ENCODE results near the gene KLHL40. TPM values are rescaled to one million over a fixed set of nuclear protein-coding genes. Genes with fewer than 3 reads are reported as not detected.
A peak's percentile ranks its signal among the peaks of the same experiment; 100 is the strongest.

KLHL40 gene
- total RNA-seq, 1 experiment from 2014 or later = not detected

GRCh38 chr3:42664438-42664803 lies 20.9 kb upstream of the KLHL40 start:
- H2AK5ac ChIP-seq (ENCODE audit: insufficient read length, low read length) = no peak overlapping the region
- H3K27me3 ChIP-seq (ENCODE audit: insufficient read depth, low read length) = no peaks in the 10 kb centered on the region
- H3K4ac ChIP-seq (ENCODE audit: low read depth, low read length) = no peak overlapping the region
- no peak overlapping the region for H4K5ac ChIP-seq (ENCODE audit: insufficient read length, low read depth, low read length)
- no peak overlapping the region for H3K56ac ChIP-seq (ENCODE audit: insufficient read length, low read depth, low read length)
- H3K23ac ChIP-seq (ENCODE audit: insufficient read length, low read depth, low read length) = no peak overlapping the region
- no peak overlapping the region for H2BK15ac ChIP-seq (ENCODE audit: low read depth, low read length)
- no peaks in the 10 kb centered on the region for H3K79me1 ChIP-seq (ENCODE audit: insufficient read depth, low read depth, low read length, poor library complexity, severe bottlenecking)
- H4K20me1 ChIP-seq (ENCODE audit: control insufficient read depth, insufficient read depth, insufficient read length) = no peaks in the 10 kb centered on the region
- no peak overlapping the region for H2BK12ac ChIP-seq (ENCODE audit: insufficient read length, low read depth, low read length)
- H3K9ac ChIP-seq (ENCODE audit: extremely low read depth, insufficient read length, low read length) = no peak overlapping the region
- Mint-ChIP-seq H3K27ac (no peak overlapping the region), H3K27me3 (ENCODE audit: low read depth) (peaks cover 4% of the 10 kb centered on the region; the same call in 1 of the 2 replicates), H3K36me3 (ENCODE audit: insufficient read depth in 1 of 3, low read depth in 3 of 3) (peaks cover 2 to 7% (median 6%) of the 10 kb centered on the region in 3 experiments; a peak in 6 of 7 replicates), H3K4me3 (no peak overlapping the region), H3K4me1 (peaks cover 8 to 16% of the 10 kb centered on the region in 2 experiments), H3K9me3 (peaks cover 0 to 4% of the 10 kb centered on the region in 2 experiments; a peak in 1 of 5 replicates)
- H2BK20ac ChIP-seq (ENCODE audit: low read depth, low read length, poor library complexity, severe bottlenecking) = no peak overlapping the region
- no peak overlapping the region for H2BK5ac ChIP-seq (ENCODE audit: insufficient read length, low read length)
- H3K23me2 ChIP-seq (ENCODE audit: insufficient read length, low read depth, low read length, poor library complexity, severe bottlenecking) = no peaks in the 10 kb centered on the region
- H3K9me3 ChIP-seq (ENCODE audit: control insufficient read depth, low read depth, low read length) = no peaks in the 10 kb centered on the region
- no peak overlapping the region for H2AFZ ChIP-seq (ENCODE audit: low read length)
- no peak overlapping the region for H2BK120ac ChIP-seq (ENCODE audit: low read depth, low read length, poor library complexity, severe bottlenecking)
- DNase-seq = peak; percentile 33
- TF ChIP-seq, protein P1, sequence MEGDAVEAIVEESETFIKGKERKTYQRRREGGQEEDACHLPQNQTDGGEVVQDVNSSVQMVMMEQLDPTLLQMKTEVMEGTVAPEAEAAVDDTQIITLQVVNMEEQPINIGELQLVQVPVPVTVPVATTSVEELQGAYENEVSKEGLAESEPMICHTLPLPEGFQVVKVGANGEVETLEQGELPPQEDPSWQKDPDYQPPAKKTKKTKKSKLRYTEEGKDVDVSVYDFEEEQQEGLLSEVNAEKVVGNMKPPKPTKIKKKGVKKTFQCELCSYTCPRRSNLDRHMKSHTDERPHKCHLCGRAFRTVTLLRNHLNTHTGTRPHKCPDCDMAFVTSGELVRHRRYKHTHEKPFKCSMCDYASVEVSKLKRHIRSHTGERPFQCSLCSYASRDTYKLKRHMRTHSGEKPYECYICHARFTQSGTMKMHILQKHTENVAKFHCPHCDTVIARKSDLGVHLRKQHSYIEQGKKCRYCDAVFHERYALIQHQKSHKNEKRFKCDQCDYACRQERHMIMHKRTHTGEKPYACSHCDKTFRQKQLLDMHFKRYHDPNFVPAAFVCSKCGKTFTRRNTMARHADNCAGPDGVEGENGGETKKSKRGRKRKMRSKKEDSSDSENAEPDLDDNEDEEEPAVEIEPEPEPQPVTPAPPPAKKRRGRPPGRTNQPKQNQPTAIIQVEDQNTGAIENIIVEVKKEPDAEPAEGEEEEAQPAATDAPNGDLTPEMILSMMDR (conservative IDR thresholded peaks at IDR 0.05) = no peak
- H3T11ph ChIP-seq (ENCODE audit: low read length) = no peak overlapping the region
- H4K8ac ChIP-seq (replicated peaks; ENCODE audit: insufficient read length, low read depth, low read length) = no peak overlapping the region
- no peak overlapping the region for H4K91ac ChIP-seq (ENCODE audit: insufficient read length, low read depth, low read length)
- H3K27ac ChIP-seq (ENCODE audit: insufficient read length, low read depth, low read length) = no peak overlapping the region
- no peak overlapping the region for H3K18ac ChIP-seq (ENCODE audit: insufficient read length, low read depth, low read length)
- no peak overlapping the region for H3K4me2 ChIP-seq (ENCODE audit: insufficient read depth, insufficient read length, low read length)
- H3K79me2 ChIP-seq (ENCODE audit: insufficient read depth, low read length) = no peaks in the 10 kb centered on the region
- no peak overlapping the region for H3K14ac ChIP-seq (ENCODE audit: insufficient read depth, low read length)
- no peaks in the 10 kb centered on the region for H3K4me1 ChIP-seq (ENCODE audit: insufficient read depth, low read length)
- no CpG with 5 or more reads among the region's 19 CpGs for WGBS (ENCODE audit: extremely low coverage, insufficient read length, low lambda C conversion rate)

Data from H9 (cell line).